Suprapubic skin (tissue), 4 donors: ENCODE measurements around the gene NT5DC3. TPM values are rescaled to one million over a fixed set of nuclear protein-coding genes. Genes with fewer than 3 reads are reported as not detected.
"Not testable (repeated sequence)": the region's sequence is repeated elsewhere in the genome, so short reads cannot be mapped to it uniquely, and the experiment has no call there.

Experiments used
- DNase-seq, 2 donors: peaks; one replicate each; pipeline ENCODE4 v3.0.0-alpha.2; 2019; ENCODE audit warnings: low spot score in 2 of 2
- H3K27ac ChIP-seq: fragments of 200-600 bp; sonication (generic); one replicate; pipeline ENCODE4 v1.5.1; 2019
- H3K27me3 ChIP-seq: fragments of 200-600 bp; sonication (generic); one replicate; pipeline ENCODE4 v1.5.1; 2019
- H3K36me3 ChIP-seq: fragments of 200-600 bp; sonication (generic); one replicate; pipeline ENCODE4 v1.5.1; 2019
- H3K4me1 ChIP-seq: fragments of 200-600 bp; sonication (generic); one replicate; pipeline ENCODE4 v1.5.1; 2019
- H3K4me3 ChIP-seq: fragments of 200-600 bp; sonication (generic); one replicate; pipeline ENCODE4 v1.5.1; 2019; ENCODE audit warnings: mild to moderate bottlenecking
- H3K9me3 ChIP-seq: fragments of 200-600 bp; sonication (generic); one replicate; pipeline ENCODE4 v1.5.1; 2019
- EP300 ChIP-seq: sonication (generic); formaldehyde crosslinking; IDR thresholded peaks from one replicate; pipeline ENCODE4 v1.6.1; 2017; ENCODE audit warnings: antibody characterized with exemption
- POLR2A ChIP-seq, 2 donors: fragments of 450-650 bp; IDR thresholded peaks; one replicate each; pipeline ENCODE4 v1.6.1; 2017; ENCODE audit warnings: antibody characterized with exemption in 2 of 2, mild to moderate bottlenecking in 2 of 2, moderate library complexity in 2 of 2
- POLR2AphosphoS5 ChIP-seq, 3 donors: sonication (generic); formaldehyde crosslinking; IDR thresholded peaks; one replicate each; pipeline ENCODE4 v1.6.1; 2017; ENCODE audit warnings: antibody characterized with exemption in 3 of 3
- WGBS: methylation state at CpG from one replicate; pipeline ENCODE4 v1.1.5; 2018; 5-methylcytosine and 5-hydroxymethylcytosine counted together
- total RNA-seq, 4 donors: library from RNA; depleted of rRNA; stranded (reverse); fragments of >200 nt; gene quantifications; one replicate each; pipeline ENCODE4 v1.1.0, GENCODE V29; 2016
- TF ChIP-seq, protein P1 (sequence below), 2 donors: fragments of 200-600 bp in 1 of 2; fragments of 450-650 bp in 1 of 2; sonication (generic) in 1 of 2; IDR thresholded peaks; one replicate each; pipeline ENCODE4 v1.5.1; 2016 to 2019; ENCODE audit warnings: antibody characterized with exemption in 2 of 2, mild to moderate bottlenecking in 1 of 2, moderate library complexity in 1 of 2

Gene NT5DC3
- total RNA-seq, 4 donors from 2014 or later, result 4.2 to 6.5 (median 5.0) TPM

DNA sequence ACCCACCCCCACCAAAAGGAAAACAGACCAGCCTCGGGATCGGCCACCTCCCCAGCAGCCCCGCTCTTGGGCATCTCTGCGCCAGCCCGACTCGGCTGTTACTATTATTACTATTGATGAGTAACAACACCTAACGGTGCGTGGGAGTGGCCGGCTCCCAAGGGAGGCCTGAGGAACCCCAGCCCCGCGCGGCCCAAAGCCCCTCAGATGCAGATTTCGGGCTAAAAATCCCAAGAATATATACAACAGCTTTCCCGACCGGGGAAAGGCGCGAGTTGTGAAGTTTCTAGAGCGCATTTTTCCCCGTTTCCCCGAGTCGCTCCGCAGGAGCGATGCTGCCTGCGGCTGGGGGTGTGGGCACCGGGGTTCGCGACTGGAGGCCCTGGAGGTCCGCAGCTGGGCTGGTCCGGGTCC lies 565 bp downstream of the NT5DC3 start:
- DNase-seq, result peak in 1 of 2 donors; percentile 81
- under 1% methylated on average over 21 of the region's 29 CpGs for WGBS
- Histone ChIP-seq H3K4me3 (peak overlapping the region; percentile 85), H3K27me3 (no peaks in the 10 kb centered on the region), H3K27ac (peak overlapping the region; percentile 61), H3K9me3 (no peaks in the 10 kb centered on the region), H3K4me1 (peaks cover 16% of the 10 kb centered on the region), H3K36me3 (no peaks in the 10 kb centered on the region)
- no peak for TF ChIP-seq POLR2AphosphoS5 (IDR thresholded peaks at IDR 0.05)
- TF ChIP-seq, protein P1, sequence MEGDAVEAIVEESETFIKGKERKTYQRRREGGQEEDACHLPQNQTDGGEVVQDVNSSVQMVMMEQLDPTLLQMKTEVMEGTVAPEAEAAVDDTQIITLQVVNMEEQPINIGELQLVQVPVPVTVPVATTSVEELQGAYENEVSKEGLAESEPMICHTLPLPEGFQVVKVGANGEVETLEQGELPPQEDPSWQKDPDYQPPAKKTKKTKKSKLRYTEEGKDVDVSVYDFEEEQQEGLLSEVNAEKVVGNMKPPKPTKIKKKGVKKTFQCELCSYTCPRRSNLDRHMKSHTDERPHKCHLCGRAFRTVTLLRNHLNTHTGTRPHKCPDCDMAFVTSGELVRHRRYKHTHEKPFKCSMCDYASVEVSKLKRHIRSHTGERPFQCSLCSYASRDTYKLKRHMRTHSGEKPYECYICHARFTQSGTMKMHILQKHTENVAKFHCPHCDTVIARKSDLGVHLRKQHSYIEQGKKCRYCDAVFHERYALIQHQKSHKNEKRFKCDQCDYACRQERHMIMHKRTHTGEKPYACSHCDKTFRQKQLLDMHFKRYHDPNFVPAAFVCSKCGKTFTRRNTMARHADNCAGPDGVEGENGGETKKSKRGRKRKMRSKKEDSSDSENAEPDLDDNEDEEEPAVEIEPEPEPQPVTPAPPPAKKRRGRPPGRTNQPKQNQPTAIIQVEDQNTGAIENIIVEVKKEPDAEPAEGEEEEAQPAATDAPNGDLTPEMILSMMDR (IDR thresholded peaks at IDR 0.05), result no peak
- no peak for TF ChIP-seq POLR2A (IDR thresholded peaks at IDR 0.05)
- TF ChIP-seq EP300, result no peak

DNA sequence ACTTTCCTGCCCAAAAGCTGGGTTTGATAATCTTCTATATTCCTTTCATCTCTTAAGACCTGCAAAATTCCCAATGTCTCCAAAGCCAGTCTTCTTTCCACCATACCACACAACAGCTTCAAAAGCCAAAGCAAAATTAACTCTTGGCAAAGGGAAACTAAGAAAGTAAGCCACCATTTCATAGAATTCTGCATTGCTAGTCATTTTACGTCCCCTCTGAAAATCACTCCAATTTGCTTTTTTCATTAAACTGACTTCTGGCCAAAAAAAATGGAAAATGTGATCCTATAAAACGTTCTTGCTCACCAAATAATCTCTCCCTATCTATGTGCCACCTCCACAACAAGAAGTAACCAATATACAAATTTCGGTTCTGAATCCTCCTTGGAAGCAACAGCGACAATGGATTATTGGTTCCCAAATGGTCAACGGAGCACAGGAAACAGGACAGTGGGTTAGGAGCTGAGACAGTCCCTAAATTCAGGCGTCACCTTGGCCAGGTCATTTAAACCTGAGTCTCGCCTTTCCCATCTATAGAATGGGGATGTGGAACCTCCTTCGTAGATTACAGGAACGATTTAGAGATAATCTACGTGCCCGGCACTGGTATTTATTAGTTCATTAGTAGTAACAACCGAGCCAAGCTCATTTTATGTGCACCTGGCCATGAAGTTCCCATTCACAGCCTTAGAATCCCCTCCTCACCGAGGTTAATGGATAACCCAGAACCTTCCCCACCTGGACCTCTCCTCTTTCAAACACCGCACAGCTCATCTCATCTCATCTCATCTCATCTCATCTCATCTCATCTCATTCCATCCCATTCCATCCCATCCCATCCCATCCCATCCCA lies 1.2 kb downstream of the NT5DC3 start:
- Histone ChIP-seq H3K36me3 (no peaks in the 10 kb centered on the region), H3K27ac (no peak overlapping the region), H3K4me3 (peak overlapping the region; percentile 85), H3K27me3 (no peaks in the 10 kb centered on the region), H3K4me1 (peaks cover 16% of the 10 kb centered on the region), H3K9me3 (no peaks in the 10 kb centered on the region)
- TF ChIP-seq POLR2AphosphoS5 (IDR thresholded peaks at IDR 0.05), result no peak
- TF ChIP-seq, protein P1 (IDR thresholded peaks at IDR 0.05), result no peak
- no peak for TF ChIP-seq POLR2A (IDR thresholded peaks at IDR 0.05)
- no peak for TF ChIP-seq EP300
- WGBS, result 72% methylated on average over 14 of the region's 14 CpGs
- no peak for DNase-seq

DNA sequence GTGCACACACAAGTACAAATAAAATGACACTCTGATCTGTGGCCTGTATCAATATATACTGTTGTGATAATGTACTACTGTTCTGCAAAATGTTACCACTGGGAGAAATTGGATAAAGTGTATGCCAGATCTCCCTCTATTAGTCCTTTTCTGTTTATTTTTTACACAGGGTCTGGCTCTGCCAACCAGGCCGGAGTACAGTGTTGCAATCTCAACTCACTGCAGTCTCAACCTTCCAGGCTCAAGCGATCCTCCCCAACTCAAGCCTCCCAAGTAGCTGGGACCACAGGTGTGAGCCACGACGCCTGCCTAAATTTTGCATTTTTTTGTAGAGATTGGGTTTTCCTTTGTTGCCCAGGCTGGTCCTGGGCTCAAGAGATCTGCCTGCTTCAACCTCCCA lies 1.9 kb downstream of the NT5DC3 start:
- Histone ChIP-seq H3K36me3 (no peaks in the 10 kb centered on the region), H3K4me1 (peaks cover 18% of the 10 kb centered on the region), H3K4me3 (no peak overlapping the region), H3K27me3 (no peaks in the 10 kb centered on the region), H3K9me3 (no peaks in the 10 kb centered on the region), H3K27ac (no peak overlapping the region)
- no peak for DNase-seq
- TF ChIP-seq POLR2AphosphoS5 (IDR thresholded peaks at IDR 0.05) (no peak), EP300 (no peak), POLR2A (IDR thresholded peaks at IDR 0.05) (no peak)
- TF ChIP-seq, protein P1 (IDR thresholded peaks at IDR 0.05), result no peak
- WGBS, result 92% methylated on average over 4 of the region's 4 CpGs

DNA sequence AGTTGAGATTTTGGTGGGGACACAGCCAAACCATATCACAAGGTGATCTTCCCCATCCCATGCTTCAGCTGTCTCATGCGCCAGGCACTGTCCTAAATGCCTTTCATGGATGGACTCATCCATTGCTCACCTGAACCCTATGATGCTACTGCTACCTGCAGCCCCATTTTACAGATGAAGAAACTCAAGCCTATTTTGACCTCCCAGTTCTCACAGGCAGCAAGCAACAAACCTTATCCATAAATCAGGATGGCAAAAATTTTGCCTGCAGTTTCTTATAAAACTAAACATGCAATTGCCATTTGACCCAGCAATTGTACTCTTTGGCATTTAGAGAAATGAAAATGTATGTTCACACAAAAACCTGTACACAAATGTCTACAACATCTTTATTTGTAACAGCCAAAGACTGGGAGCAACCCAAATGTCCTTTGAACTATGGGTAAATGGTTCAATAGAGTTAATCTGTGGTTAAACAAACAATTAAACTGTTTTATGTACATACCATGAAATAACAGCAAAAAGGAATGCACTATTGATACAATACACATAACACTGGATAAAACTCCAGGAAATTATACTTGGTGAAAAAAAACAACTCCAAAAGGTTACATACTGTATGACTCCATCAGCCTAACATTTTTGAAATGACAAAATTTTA lies 2.6 kb downstream of the NT5DC3 start:
- Histone ChIP-seq H3K27me3 (no peaks in the 10 kb centered on the region), H3K4me3 (no peak overlapping the region), H3K4me1 (peaks cover 21% of the 10 kb centered on the region), H3K36me3 (no peaks in the 10 kb centered on the region), H3K27ac (no peak overlapping the region), H3K9me3 (no peaks in the 10 kb centered on the region)
- WGBS, result 90% methylated on average over 1 of the region's 1 CpG
- TF ChIP-seq POLR2AphosphoS5 (IDR thresholded peaks at IDR 0.05), result no peak
- TF ChIP-seq, protein P1 (IDR thresholded peaks at IDR 0.05), result no peak
- TF ChIP-seq EP300, result no peak
- TF ChIP-seq POLR2A (IDR thresholded peaks at IDR 0.05), result no peak
- DNase-seq, result no peak

DNA sequence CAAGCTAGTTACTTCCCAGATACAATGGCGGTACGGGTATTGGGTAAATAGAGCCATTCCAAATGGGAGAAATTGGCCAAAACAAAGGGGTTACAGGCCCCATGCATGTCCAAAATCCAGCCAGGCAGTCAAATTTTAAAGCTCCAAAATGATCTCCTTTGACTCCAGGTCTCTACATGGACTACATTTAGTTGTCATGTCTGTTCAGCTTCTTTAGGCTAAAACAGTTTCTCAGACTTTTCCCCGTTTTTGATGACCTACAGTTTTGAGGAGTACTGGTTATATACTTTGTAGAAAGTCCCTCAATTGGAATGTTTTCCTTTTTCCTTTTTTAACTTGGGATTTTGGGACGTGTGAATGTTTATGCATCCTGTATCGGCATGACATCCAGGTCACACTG lies 4.7 kb downstream of the NT5DC3 start:
- no peak for DNase-seq
- no peaks in the 10 kb centered on the region for H3K27me3 ChIP-seq
- H3K36me3 ChIP-seq, result no peaks in the 10 kb centered on the region
- H3K4me3 ChIP-seq, result no peak overlapping the region
- no peaks in the 10 kb centered on the region for H3K9me3 ChIP-seq
- no peak overlapping the region for H3K27ac ChIP-seq
- 95% methylated on average over 5 of the region's 5 CpGs for WGBS
- peaks cover 19% of the 10 kb centered on the region for H3K4me1 ChIP-seq
- TF ChIP-seq EP300 (no peak), POLR2AphosphoS5 (IDR thresholded peaks at IDR 0.05) (no peak), POLR2A (IDR thresholded peaks at IDR 0.05) (no peak)
- TF ChIP-seq, protein P1 (IDR thresholded peaks at IDR 0.05), result no peak

DNA sequence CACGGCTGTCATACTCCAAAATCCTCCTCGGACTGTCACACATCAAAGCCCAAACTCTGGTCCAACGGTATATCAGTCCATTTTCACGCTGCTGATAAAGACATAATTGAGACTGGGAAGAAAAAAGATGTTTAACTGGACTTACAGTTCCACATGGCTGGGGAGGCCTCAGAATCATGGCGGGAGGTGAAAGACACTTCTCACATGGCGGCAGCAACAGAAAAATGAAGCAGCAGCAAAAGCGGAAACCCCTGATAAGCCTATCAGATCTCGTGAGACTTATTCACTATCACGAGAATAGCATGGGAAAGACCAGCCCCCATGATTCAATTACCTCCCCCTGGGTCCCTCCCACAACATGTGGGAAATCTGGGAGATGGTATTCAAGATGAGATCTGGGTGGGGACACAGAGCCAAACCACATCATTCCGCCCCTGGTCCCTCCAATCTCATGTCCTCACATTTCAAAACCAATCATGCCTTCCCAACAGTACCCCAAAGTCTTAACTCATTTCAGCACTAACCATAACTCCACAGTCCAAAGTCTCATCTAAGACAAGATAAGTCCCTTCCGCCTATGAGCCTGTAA lies 5.2 kb downstream of the NT5DC3 start:
- not testable (repeated sequence) for H3K27ac ChIP-seq, DNase-seq, H3K4me3 ChIP-seq, H3K27me3 ChIP-seq, H3K36me3 ChIP-seq, H3K9me3 ChIP-seq
- peaks cover 18% of the 10 kb centered on the region for H3K4me1 ChIP-seq
- 96% methylated on average over 11 of the region's 11 CpGs for WGBS
